Activated CD8-positive, alpha-beta memory T cell treated with anti-CD3 and anti-CD28 coated beads for 36 hours (primary cell): Measurements from ENCODE around the gene RSU1. TPM values are rescaled to one million over a fixed set of nuclear protein-coding genes. Genes with fewer than 3 reads are reported as not detected.
"Not testable (repeated sequence)": the region's sequence is repeated elsewhere in the genome, so short reads cannot be mapped to it uniquely, and the experiment has no call there.

ENCODE experiments used
- CTCF ChIA-PET: fragments of 350-600 bp; sonication (Branson Sonifier 250); formaldehyde crosslinking; loops from one replicate; lab custom pipeline; 2021; ENCODE audit warnings: antibody characterized with exemption; lab: Charles Lee
- POLR2A ChIA-PET: fragments of 350-600 bp; sonication (Branson Sonifier 250); formaldehyde crosslinking; loops from one replicate; lab custom pipeline; 2021; ENCODE audit warnings: antibody characterized with exemption; lab: Charles Lee
- total RNA-seq, 2 experiments: library from RNA; stranded (reverse); gene quantifications; one replicate each; pipeline ENCODE4 v1.2.3, GENCODE V29; 2021

The RSU1 gene
- total RNA-seq, 2 experiments from 2014 or later: 53.6 to 58.1 TPM

GRCh38 chr10:16761300-16761699 lies 55.9 kb downstream of the RSU1 start:
- POLR2A ChIA-PET: no interaction called here
- CTCF ChIA-PET: interaction anchor here (0.5 kb wide), 1 partner anchor 799 kb away, joined by 3 read pairs; no protein-coding TSS in a partner anchor

- CTCF ChIA-PET: no interaction called here
Observed at GRCh38 chr10:16756561-16757221, 60.5 kb downstream of the RSU1 start.

GRCh38 chr10:16754765-16755164 lies 62.5 kb downstream of the RSU1 start:
- ChIA-PET POLR2A (no interaction called here), CTCF (no interaction called here)

More at GRCh38 chr10:16756561-16757221, 60.5 kb downstream of the RSU1 start:
- POLR2A ChIA-PET: no interaction called here

GRCh38 chr10:16752849-16753248 lies 64.4 kb downstream of the RSU1 start:
- POLR2A ChIA-PET, CTCF ChIA-PET: not testable (repeated sequence)

- ChIA-PET POLR2A (no interaction called here), CTCF (no interaction called here)
Observed at GRCh38 chr10:16752099-16752498, 65.1 kb downstream of the RSU1 start.

- ChIA-PET POLR2A (no interaction called here), CTCF (no interaction called here)
Observed at GRCh38 chr10:16751244-16751643, 66.0 kb downstream of the RSU1 start.

- ChIA-PET POLR2A (no interaction called here), CTCF (no interaction called here)
Observed at GRCh38 chr10:16750461-16750860, 66.8 kb downstream of the RSU1 start.

- POLR2A ChIA-PET: no interaction called here
- CTCF ChIA-PET: no interaction called here
Observed at GRCh38 chr10:16748749-16749148, 68.5 kb downstream of the RSU1 start.

- ChIA-PET POLR2A (no interaction called here), CTCF (no interaction called here)
Observed at GRCh38 chr10:16746856-16747255, 70.4 kb downstream of the RSU1 start.

GRCh38 chr10:16745061-16745460 lies 72.2 kb downstream of the RSU1 start:
- CTCF ChIA-PET: no interaction called here
- POLR2A ChIA-PET: no interaction called here

GRCh38 chr10:16742165-16742960 lies 74.9 kb downstream of the RSU1 start:
- ChIA-PET CTCF (no interaction called here), POLR2A (no interaction called here)

- CTCF ChIA-PET: no interaction called here
- POLR2A ChIA-PET: no interaction called here
Observed at GRCh38 chr10:16741540-16741939, 75.7 kb downstream of the RSU1 start.

- POLR2A ChIA-PET: no interaction called here
Observed at GRCh38 chr10:16737420-16737819, 79.8 kb downstream of the RSU1 start.

GRCh38 chr10:16735671-16736070 lies 81.6 kb downstream of the RSU1 start:
- POLR2A ChIA-PET: no interaction called here
- CTCF ChIA-PET: no interaction called here

More at GRCh38 chr10:16737420-16737819, 79.8 kb downstream of the RSU1 start:
- CTCF ChIA-PET: no interaction called here

GRCh38 chr10:16732376-16732775 lies 84.8 kb downstream of the RSU1 start:
- ChIA-PET CTCF (no interaction called here), POLR2A (no interaction called here)

- ChIA-PET CTCF (interaction anchor here (0.7 kb wide), 1 partner anchor 45 kb away, joined by 3 read pairs; no protein-coding TSS in a partner anchor), POLR2A (no interaction called here)
Observed at GRCh38 chr10:16728266-16728665, 89.0 kb downstream of the RSU1 start.

GRCh38 chr10:16727666-16728065 lies 89.6 kb downstream of the RSU1 start:
- ChIA-PET POLR2A (no interaction called here), CTCF (interaction anchor here (0.7 kb wide), 1 partner anchor 46 kb away, joined by 3 read pairs; no protein-coding TSS in a partner anchor)

- ChIA-PET POLR2A (no interaction called here), CTCF (no interaction called here)
Observed at GRCh38 chr10:16724509-16724908, 92.7 kb downstream of the RSU1 start.

GRCh38 chr10:16720812-16721211 lies 96.4 kb downstream of the RSU1 start:
- ChIA-PET POLR2A (no interaction called here), CTCF (interaction anchor here (0.5 kb wide), 1 partner anchor 1858 kb away, joined by 3 read pairs; no protein-coding TSS in a partner anchor)

GRCh38 chr10:16717622-16718395 lies 99.4 kb downstream of the RSU1 start:
- ChIA-PET CTCF (interaction anchor here (0.7 kb wide), 1 partner anchor 1603 kb away, joined by 3 read pairs; no protein-coding TSS in a partner anchor), POLR2A (no interaction called here)
